Right atrium auricular region (tissue), 2 donors: ENCODE data around the gene TGFBR3. TPM values are rescaled to one million over a fixed set of nuclear protein-coding genes. Genes with fewer than 3 reads are reported as not detected.

ENCODE experiments used
- DNase-seq: peaks from one replicate; pipeline ENCODE4 v3.0.0-alpha.2; 2019; ENCODE audit warnings: low spot score
- H3K27ac ChIP-seq, 2 donors: fragments of 200-600 bp; sonication (generic); 1 replicate in 1 of 2; 2 replicates in 1 of 2; pipeline ENCODE4 v1.5.1; 2016 to 2019
- H3K27me3 ChIP-seq, 2 donors: fragments of 200-600 bp; sonication (generic); one replicate each; pipeline versions ENCODE4 v1.5.1 to v1.6.0; 2017 to 2019
- H3K36me3 ChIP-seq: fragments of 200-600 bp; sonication (generic); one replicate; pipeline ENCODE4 v1.5.1; 2016
- H3K4me1 ChIP-seq, 2 donors: fragments of 200-600 bp; sonication (generic); one replicate each; pipeline versions ENCODE4 v1.5.1 to v1.6.0; 2017 to 2019
- H3K4me3 ChIP-seq, 2 donors: fragments of 200-600 bp; sonication (generic); 1 replicate in 1 of 2; 2 replicates in 1 of 2; pipeline ENCODE4 v1.5.1; 2017 to 2019; ENCODE audit warnings: mild to moderate bottlenecking in 1 of 2, moderate library complexity in 1 of 2
- H3K9me3 ChIP-seq, 2 donors: fragments of 200-600 bp; sonication (generic); one replicate each; pipeline ENCODE4 v1.5.1; 2019
- CTCF ChIP-seq, 2 donors: fragments of 200-600 bp; sonication (generic); IDR thresholded peaks; one replicate each; pipeline ENCODE4 v1.5.1; 2019; ENCODE audit warnings: antibody characterized with exemption in 2 of 2
- total RNA-seq, 2 donors: library from RNA; depleted of rRNA; stranded (reverse); fragments of >200 nt; gene quantifications; one replicate each; pipeline ENCODE4 v1.1.0, GENCODE V29; 2016

Gene TGFBR3
- total RNA-seq, 2 donors from 2014 or later, result 40.5 to 64.8 TPM

- Histone ChIP-seq H3K36me3 (peaks cover 4% of the 10 kb centered on the region), H3K27me3 (no peaks in the 10 kb centered on the region), H3K27ac (no peak overlapping the region), H3K4me3 (no peak overlapping the region), H3K9me3 (no peaks in the 10 kb centered on the region), H3K4me1 (peaks cover 0 to 54% of the 10 kb centered on the region in 2 donors)
- no peak for DNase-seq
- no peak for TF ChIP-seq CTCF (IDR thresholded peaks at IDR 0.05)
Observed at GRCh38 chr1:91741301-91741700, 144.7 kb downstream of the TGFBR3 start.

- H3K9me3 ChIP-seq, result no peaks in the 10 kb centered on the region
- no peak for TF ChIP-seq CTCF (IDR thresholded peaks at IDR 0.05)
- peaks cover 19% of the 10 kb centered on the region for H3K36me3 ChIP-seq
- no peak for DNase-seq
- peak overlapping the region; percentile 65 to 83 for H3K27ac ChIP-seq
- peaks cover 0 to 31% of the 10 kb centered on the region in 2 donors for H3K4me1 ChIP-seq
- no peaks in the 10 kb centered on the region for H3K27me3 ChIP-seq
- no peak overlapping the region for H3K4me3 ChIP-seq
Observed at GRCh38 chr1:91737650-91738049, 148.3 kb downstream of the TGFBR3 start.

- TF ChIP-seq CTCF (IDR thresholded peaks at IDR 0.05), result no peak
- H3K27ac ChIP-seq, result peak overlapping the region; percentile 65 to 83
- H3K4me1 ChIP-seq, result peaks cover 0 to 31% of the 10 kb centered on the region in 2 donors
- H3K36me3 ChIP-seq, result peaks cover 26% of the 10 kb centered on the region
- H3K4me3 ChIP-seq, result no peak overlapping the region
- no peaks in the 10 kb centered on the region for H3K9me3 ChIP-seq
- DNase-seq, result no peak
- H3K27me3 ChIP-seq, result no peaks in the 10 kb centered on the region
Observed at GRCh38 chr1:91736715-91737615, 149.0 kb downstream of the TGFBR3 start.

- Histone ChIP-seq H3K4me1 (peaks cover 0 to 31% of the 10 kb centered on the region in 2 donors), H3K27ac (peak overlapping the region; percentile 65 to 83), H3K9me3 (no peaks in the 10 kb centered on the region), H3K27me3 (no peaks in the 10 kb centered on the region), H3K36me3 (peaks cover 29% of the 10 kb centered on the region), H3K4me3 (no peak overlapping the region)
- no peak for DNase-seq
- TF ChIP-seq CTCF (IDR thresholded peaks at IDR 0.05), result no peak
Observed at GRCh38 chr1:91736146-91736714, 149.7 kb downstream of the TGFBR3 start.

GRCh38 chr1:91735266-91735845 is 150.6 kb downstream of the TGFBR3 start:
- Histone ChIP-seq H3K27ac (peak overlapping the region; percentile 65 to 83), H3K9me3 (no peaks in the 10 kb centered on the region), H3K27me3 (no peaks in the 10 kb centered on the region), H3K4me1 (peaks cover 0 to 38% of the 10 kb centered on the region in 2 donors), H3K4me3 (no peak overlapping the region), H3K36me3 (peaks cover 29% of the 10 kb centered on the region)
- no peak for TF ChIP-seq CTCF (IDR thresholded peaks at IDR 0.05)
- no peak for DNase-seq
